Stimulated activated CD4-positive, alpha-beta T cell treated with anti-CD3 and anti-CD28 coated beads, TNF-alpha, amount 100 ng/mL, for 24 hours (primary cell): ENCODE measurements around the gene SGF29.
"Not testable (repeated sequence)": the region's sequence is repeated elsewhere in the genome, so short reads cannot be mapped to it uniquely, and the experiment has no call there.

Experiments used
- DNase-seq, 3 experiments: peaks; one replicate each; pipeline ENCODE4 v3.0.0-alpha.2; 2020; ENCODE audit warnings: low read depth in 3 of 3

SGF29 gene

DNA sequence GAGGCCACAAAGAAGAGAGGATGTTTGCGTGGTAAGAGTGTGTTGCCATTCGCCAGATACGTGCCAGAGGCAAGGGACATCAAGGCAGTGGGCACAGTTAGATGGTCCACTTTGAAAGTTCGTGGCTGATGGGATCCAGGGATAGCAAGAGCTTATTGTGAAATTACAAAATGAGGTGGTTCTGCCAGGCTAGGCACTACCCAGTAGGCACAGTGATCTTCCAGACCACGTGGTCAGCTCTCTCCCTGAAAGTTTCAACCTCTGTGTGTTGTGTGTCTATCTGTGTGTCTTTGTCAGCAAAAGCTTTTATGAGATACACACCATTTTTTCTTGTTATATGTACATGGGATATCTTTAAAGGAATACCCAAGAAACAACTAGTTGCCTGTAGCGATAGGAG lies 9.5 kb downstream of the SGF29 start:
- no peak for DNase-seq

DNA sequence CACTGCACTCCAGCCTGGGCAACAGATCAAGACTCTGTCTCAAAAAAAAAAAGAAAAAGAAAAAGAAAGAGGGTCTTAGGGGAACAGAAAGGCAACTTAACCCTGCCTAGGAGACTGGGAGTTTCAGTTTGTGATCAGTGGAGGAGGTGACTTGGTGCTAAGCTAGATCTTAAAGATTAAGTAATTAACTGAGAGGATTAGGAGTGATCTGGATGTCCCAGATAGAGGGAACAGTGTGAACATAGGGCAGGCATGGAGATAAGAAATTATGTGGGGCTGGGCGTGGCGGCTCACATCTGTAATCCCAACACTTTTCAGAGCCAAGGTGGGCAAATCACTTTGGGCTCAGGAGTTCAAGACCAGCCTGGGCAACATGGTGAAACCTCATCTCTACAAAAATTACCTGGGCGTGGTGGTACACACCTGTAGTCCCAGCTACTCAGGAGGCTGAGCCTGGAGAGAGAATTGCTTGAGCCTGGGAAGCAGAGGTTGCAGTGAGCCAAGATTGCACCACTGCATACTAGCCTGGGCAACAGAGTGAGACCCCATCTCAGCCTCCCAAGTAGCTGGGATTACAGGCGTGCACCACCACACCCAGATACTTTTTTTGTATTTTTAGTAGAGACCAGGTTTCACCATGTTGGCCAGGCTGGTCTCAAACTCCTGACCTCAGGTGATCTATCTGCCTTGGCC lies 12.7 kb downstream of the SGF29 start:
- not testable (repeated sequence) for DNase-seq

DNA sequence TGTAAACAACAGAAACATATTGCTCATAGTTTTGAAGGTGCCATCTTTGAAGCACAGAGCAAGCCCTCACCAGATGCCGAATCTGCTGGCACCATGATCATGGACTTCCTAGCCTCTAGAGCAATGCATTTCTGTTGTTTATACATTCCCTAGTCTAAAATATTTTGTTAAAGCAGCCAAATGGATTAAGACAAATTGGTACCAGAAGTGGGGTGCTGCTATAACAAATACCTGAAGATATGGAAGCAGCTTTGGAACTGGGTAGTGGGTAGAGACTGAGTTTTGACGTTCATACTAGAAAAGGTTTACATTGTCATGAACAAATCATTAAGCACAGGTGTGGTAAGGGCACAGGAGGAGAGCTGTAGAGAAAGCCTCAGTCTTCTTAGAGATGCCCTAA lies 13.6 kb downstream of the SGF29 start:
- no peak for DNase-seq

DNA sequence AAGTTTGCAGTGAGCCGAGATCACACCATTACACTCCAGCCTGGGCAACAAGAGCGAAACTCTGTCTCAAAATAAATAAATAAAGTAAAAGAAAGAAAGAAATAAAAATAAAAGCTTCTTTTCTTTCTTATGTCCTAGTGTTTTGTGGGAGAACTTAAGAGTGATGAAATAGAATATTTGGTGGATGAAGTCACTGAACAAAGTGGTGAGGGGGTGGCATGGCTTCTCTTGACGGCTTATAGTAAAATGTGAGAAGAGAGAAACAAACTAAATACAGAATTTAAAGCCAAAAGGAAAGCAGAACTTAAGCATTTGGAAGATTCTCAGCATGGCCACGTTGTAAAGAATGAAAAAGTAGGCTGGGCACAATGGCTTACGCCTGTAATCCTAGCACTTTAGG lies 15.3 kb downstream of the SGF29 start:
- DNase-seq = no peak

DNA sequence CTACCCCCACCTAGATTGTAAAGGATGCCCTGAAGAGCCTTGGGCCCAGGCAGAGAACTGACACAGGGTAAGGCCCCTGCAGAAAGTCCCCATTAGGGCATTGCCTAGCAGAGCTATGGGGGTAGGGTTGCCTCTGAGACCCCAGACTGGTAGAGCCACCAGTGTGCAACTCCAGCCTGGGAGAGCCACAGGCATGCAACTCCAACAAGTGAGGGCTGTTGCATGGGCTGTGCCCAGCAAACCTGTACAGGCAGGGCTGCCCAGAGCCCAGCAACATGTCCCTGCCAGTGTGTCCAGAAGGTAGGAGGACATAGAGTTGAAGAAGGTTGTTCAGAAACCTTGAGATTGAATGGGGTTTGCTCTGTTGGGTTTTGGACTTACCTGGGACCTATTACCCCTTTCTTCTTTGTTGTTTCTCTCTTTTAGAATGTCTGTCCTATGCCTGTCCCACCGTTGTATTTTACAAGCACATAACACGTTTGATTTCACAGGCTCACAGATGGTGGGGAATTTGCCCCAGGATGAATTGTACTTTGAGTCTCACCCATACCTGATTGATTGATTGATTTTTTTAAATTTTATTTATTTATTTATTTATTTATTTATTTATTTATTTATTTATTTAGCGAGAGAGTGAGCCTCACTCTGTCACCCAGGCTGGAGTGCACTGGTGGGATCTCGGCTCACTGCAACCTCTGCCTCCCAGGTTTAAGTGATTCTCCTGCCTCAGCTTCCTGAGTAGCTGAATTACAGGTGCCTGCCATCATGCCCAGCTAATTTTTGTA lies 16.4 kb downstream of the SGF29 start:
- no peak for DNase-seq

DNA sequence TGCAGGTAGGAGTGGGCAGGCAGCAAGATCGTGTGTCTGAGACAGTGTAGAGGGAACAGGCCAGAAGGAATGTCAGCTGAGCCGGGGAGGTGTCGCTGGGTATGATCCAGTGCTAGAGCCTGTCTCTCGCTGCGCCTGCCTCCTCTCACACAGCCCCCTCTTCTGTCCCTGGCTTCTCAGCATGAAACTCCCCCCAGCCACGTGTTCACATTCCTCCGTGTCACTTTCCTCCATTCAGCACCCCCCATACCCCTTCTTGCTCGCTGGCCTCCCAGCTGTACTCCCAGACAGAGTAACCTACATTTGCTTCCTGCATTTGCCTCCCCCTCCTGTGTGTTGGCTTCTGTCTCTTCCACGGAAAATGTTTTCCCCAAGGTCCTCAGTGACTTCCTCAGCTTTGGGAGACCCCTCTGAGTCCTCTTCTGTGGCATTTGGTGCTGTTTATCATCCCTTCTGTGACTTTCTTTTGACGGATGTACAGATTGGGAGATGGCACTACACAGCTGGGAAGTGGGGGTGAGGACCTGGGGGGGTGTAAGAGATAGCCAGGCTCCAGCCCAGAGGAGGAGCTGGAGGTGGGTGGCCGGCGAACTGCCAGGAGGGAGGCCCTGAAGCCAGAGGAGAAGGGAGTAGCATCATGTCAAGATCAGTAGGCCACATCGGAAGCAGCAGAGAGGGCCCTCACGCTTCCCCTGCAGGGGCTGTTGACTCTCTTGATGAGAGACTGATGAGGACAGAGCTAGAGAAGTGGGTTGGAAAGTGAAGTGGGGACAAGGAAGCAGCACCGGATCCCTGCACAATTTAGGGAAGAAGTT lies 19.2 kb downstream of the SGF29 start:
- no peak for DNase-seq

DNA sequence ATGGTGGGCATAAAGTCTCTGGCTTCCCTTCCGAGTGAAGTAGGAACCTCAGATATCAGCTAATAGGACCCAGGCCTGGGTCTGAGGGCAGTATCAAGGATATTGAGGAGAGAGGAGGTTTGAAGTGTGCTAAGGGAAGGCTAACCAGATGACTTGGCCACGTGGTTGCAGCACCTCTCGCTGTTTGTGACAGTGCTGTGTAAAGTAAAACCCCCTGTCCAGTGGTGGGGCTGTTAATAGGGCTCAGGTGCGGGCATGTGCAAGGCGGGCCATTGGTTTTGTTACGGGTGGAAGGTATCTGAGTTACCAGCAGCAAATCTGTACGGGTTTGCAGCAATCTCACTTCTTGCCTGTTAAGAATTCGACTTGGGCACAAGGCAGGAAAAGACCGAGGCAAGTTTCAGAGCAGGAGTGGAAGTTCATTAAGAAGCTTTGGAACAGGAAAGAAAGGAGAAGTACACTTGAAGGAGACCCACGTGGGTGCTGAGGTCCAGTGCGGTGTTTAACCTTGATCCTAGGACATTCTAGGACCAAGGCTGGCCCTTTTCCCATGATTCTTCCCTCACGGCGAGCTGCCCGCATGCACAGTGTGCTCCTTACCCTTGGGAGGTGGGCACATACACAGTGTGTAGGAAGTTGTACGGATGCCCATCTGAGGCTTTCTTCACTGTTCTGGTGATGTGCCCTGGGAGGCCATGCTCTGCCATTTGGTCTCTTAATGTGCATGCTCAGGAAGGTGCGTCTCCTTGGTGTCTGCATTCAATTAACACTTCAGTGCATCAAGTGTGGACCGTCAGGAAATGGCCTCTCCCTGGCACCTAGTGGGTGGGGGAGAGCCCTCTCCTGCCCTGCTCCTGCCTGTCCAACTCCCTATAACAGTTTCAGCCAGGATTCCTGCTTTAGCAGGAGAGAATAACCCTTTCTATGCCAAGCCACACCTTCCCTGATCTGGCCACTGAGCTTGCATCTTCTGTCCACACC lies 20.3 kb downstream of the SGF29 start:
- DNase-seq = no peak

DNA sequence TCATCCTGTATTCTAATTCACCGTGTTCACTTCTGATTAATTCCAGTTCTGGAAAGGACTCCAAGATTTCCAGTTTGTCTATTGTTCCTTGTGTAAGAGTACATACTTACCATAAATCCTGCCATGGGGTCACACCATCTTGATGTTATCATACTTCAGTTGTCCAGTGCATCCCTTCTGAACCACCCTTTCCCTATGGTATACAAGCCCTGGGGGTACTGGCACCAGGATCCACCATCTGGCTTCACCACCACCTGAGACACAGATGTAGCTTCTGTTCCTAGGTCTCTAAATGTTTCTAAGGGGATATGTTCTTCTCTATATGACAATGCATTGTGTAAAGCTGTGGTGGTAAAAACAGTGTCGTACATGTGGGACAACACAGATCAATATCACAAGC lies 21.2 kb downstream of the SGF29 start:
- no peak for DNase-seq

DNA sequence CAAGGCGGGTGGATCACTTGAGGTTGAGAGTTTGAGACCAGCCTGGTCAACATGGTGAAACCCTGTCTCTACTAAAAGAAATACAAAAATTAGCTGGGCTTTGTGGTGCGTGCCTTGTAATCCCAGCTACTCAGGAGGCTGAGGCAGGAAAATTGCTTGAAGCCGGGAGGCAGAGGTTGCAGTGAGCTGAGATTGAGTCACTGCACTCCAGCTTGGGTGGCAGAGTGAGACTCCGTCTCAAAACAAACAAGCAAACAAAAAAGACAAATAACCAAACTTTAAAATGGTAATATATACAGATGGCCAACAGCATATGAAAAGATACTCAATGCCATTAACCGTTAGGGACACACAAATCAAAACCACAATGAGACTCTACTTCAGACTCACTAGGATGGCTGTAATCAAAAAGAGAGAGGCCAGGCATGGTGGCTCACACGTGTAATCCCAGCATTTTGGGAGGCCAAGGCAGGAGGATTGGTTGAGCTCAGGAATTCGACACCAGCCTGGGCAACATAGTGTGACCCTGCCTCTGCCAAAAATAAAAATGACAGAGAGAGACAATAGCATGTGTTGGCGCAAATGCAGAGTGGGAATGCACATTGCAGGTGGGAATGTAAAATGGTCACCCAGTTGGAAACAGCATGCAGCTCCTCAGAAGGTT lies 21.9 kb downstream of the SGF29 start:
- no peak for DNase-seq

DNA sequence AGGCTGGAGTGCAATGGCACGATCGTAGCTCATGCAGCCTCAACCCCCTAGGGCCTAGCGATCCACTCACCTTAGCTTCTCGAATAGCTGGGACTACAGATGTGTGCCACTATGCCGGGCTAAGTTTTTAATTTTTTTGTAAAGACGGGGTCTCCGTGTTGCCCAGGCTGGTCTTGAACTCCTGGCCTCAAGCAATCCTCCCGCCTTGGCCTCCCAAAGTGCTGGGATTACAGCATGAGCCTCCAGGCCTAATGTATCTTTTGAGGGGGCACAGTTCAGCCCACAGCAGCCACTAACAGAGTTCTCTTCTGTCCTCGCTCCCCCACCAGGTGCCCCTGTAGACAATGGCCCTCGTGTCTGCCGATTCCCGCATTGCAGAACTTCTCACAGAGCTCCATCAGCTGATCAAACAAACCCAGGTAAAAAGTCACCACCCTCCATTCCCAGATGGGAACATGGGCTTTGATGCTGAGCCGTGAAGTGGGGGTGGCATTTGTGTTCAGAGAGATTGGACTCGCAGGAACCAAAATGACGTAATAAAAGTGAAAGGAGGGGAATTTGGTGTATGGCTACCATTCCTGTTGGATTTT lies 27.1 kb downstream of the SGF29 start:
- no peak for DNase-seq

DNA sequence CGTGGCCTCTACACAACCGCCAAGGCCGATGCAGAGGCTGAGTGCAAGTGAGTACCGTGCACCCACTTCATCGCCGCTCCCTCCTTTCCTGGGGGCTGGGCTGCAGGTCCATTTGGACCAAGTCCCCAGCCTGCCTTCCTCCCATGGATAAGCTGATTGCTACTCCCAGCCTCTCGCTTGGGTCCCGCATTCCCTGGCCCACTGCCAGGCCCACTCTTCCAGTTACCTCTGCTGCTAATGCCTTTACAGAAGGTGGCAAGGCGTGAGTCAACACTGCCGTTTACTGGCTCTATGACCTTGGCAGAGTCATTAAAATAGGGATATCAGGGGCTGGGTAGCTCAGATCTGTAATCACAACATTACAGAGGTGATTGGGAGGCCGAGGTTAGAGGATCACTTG lies 32.0 kb downstream of the SGF29 start:
- no peak for DNase-seq

DNA sequence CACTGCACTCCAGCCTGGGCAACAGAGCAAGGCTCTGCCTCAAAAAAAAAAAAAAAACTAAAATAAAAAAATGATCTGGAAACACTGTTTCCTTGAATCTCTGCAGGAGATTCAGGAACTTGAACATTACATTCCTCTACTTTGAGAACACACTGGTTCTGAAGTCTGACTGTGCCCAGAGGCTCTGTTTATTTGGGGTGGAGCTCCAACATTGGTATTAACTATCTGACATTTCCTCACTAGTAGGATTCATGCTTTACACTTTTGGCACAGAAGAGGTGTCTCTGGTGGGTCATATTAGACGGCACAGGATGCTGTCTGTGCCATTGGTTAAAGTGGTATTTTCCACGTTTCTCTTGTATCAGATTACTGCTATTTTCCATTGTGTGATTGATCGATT lies 32.7 kb downstream of the SGF29 start:
- DNase-seq = no peak

DNA sequence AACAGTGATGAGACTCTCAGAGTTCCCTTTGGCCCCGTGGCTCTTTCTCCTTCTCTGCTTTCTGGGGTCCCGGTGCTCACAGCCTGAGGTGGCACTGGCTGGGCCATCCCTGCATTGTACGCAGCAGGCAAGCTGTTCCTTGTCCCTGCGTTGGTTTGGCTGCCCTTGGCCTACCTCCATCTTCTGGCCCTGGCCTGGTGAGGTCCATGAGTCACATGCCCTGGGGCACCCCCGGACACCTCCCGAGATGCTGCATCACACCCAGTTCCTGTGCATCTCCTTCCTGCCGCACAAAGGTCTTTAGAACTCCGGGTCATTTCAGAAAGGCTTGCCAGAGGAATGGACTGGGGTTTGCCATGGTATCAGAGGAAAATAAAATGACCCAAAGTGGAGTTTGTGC lies 33.7 kb downstream of the SGF29 start:
- no peak for DNase-seq

DNA sequence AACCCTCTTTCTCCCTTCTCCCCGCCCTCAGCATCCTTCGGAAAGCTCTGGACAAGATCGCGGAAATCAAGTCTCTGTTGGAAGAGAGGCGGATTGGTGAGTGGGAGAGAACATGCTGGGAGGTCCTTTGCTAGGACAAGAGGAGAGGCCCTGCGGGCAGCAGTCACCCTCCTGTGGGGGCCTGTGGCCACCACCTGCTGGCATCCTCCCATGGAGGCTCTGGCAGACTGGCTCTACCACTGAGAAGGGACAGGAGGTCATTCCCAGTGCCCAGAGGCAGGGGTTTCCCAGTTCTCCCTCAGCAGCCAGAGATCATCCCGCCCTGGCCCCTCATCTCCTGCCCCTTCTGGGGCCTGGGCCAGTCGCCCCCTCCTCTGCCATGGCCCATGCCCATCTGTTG lies 35.3 kb downstream of the SGF29 start:
- DNase-seq = no peak

DNA sequence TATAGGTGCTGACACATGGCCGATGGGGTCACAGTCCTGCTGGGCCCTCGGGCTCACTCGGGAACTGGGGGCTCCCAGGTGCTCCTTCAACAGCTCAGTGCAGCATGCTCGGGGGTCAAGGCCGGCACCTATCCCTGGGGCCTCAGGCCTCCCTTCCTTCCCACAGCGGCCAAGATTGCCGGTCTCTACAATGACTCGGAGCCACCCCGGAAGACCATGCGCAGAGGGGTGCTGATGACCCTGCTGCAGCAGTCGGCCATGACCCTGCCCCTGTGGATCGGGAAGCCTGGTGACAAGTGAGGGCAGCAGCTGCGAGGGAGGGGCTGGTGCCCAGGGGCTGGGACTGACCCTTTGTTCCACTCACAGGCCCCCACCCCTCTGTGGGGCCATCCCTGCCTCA lies 36.2 kb downstream of the SGF29 start:
- no peak for DNase-seq

DNA sequence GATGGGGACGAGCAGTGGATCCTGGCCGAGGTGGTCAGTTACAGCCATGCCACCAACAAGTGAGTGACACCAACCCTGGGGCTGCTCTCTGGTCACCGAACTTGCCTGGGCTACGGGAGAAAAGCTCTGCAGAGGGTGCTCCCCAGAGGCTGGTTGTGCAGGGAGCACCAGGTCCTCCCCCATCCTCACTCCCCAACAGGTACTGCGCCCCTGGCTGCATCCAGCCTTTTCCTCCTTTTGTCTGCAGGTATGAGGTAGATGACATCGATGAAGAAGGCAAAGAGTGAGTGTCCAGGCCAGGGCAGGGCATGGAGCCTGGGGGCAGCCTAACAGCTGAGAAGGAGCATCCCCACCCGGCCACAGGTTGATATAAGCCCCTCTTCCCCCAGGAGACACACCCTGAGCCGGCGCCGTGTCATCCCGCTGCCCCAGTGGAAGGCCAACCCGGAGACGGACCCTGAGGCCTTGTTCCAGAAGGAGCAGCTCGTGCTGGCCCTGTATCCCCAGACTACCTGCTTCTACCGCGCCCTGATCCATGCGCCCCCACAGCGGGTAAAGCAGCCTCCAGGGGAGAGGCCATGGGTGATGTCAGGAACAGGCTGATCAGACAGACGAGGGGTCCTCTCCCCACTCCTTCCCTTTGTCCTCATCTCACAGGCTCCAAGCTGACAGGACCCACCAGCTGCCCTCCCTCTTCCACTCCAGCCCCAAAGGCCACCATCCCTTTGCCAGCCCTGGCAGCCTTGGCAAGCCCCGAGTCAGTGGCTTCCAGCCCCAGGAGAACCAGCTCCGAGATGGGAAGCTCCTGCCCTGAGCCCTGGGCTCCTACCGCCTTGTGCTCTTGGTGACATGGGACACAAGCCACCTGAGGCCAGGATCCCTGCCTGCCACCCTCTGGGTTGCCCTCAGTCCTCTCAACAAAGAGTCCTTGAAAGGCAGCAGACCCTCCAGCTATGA lies 36.9 kb downstream of the SGF29 start:
- no peak for DNase-seq

DNA sequence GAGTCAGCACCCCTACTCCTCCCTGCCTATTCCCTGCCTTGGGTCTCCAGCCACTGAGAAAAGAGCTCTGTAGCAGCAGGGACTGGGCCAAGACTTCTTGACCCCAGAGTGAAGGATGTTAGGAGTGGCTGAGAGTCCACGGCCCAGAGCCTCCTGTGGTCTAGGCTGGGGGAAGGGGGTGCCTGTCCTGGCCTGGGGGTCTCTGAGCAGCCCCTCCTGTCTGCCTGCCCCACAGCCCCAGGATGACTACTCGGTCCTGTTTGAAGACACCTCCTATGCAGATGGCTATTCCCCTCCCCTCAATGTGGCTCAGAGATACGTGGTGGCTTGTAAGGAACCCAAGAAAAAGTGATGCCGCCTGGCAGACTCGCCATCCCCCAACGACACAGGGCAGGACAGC lies 37.6 kb downstream of the SGF29 start:
- no peak for DNase-seq

DNA sequence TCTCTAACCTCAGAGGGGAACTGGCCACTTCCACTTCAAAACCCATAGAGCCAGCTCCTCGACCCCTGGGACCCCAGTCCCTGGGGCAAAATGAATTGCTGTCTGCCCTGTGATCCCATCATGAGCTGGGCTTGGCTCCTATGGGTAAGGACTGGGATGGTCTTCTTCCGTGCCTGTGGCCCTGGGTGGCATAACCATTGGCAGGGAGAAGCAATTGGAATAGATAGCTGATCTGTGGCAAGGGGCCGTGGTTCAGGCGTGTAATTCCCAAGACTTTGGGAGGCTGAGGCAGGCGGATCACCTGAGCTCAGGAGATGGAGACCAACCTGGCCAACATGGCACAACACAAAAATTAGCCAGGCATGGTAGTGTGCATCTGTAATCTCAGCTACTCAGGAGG lies 38.8 kb downstream of the SGF29 start:
- no peak for DNase-seq

DNA sequence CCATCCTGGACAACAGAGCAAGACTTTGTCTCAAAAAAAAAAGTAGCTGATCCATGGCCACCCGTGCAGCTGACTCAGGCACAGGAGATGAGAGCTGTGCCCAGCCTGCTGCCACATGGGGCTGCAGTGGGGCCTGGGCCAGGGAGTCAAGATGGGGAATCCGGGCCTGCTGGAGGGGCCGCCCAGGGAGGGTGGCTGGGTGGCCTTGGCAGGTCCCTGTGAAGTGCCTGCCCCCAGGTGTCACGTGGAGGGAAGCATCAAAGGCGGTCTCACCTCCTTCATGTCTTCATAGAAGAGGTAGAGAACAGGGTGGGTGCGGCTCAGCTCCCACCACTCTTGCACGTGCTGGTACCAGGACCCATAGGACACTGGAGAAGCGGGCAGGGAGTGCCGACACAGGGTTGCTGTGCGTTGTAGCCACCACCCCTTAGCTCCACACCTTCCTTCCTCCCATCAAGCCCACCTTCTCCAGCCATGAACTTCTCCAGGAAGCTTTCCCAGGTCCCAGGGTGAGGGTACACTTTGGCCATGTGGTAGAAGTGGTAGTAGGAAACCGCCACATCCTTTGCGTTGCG lies 39.3 kb downstream of the SGF29 start:
- no peak for DNase-seq
